ENCODE results near the gene CDC42SE2. TPM values are rescaled to one million over a fixed set of nuclear protein-coding genes. Genes with fewer than 3 reads are reported as not detected.
"Not testable (repeated sequence)": the region's sequence is repeated elsewhere in the genome, so short reads cannot be mapped to it uniquely, and the experiment has no call there.

Gene CDC42SE2
- total RNA-seq, 2 donors from 2014 or later = 147 to 151 TPM

DNA sequence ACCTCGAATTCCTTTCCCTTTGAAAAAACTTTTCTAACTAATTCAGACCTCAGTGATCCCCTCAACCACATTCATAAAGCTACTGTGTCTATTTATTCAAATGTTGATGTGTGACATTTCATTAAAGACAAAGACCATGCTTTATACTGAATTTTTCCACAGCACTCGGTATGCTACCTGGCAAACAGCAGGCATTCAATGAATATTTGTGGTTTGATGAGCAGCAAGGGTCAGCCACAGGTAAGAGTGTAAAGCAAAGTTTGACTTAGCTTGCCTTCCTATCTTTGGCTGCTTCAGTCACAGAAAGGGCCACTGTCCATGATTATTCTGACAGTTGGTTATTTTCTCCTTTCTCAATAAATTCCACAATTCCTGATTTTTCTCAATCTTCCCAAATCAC lies 5.1 kb upstream of the CDC42SE2 start:
- Mint-ChIP-seq H3K27ac (peak overlapping the region; percentile 97), H3K36me3 (ENCODE audit: insufficient read depth in 2 of 2) (peaks cover 0 to 18% of the 10 kb centered on the region in 2 donors), H3K27me3 (ENCODE audit: low read depth) (no peaks in the 10 kb centered on the region), H3K4me1 (ENCODE audit: low read depth) (peaks cover 85% of the 10 kb centered on the region), H3K4me3 (peak overlapping the region; percentile 78 to 82), H3K9me3 (no peaks in the 10 kb centered on the region)
- DNase-seq (no peak), ATAC-seq (replicated peaks in 1 of 2) (no peak)

GRCh38 chr5:131259326-131259725 lies 4.5 kb upstream of the CDC42SE2 start:
- Mint-ChIP-seq H3K27me3 (ENCODE audit: low read depth) (no peaks in the 10 kb centered on the region), H3K36me3 (ENCODE audit: insufficient read depth in 2 of 2) (peaks cover 1 to 18% of the 10 kb centered on the region in 2 donors), H3K9me3 (no peaks in the 10 kb centered on the region), H3K4me3 (peak overlapping the region; percentile 41 to 47), H3K27ac (peak overlapping the region; percentile 97), H3K4me1 (ENCODE audit: low read depth) (peaks cover 79% of the 10 kb centered on the region)
- DNase-seq (no peak), ATAC-seq (replicated peaks in 1 of 2) (no peak)

GRCh38 chr5:131260895-131261294 lies 3.0 kb upstream of the CDC42SE2 start:
- Mint-ChIP-seq H3K27me3 (ENCODE audit: low read depth) (no peaks in the 10 kb centered on the region), H3K4me3 (no peak overlapping the region), H3K4me1 (ENCODE audit: low read depth) (peaks cover 65% of the 10 kb centered on the region), H3K36me3 (ENCODE audit: insufficient read depth in 2 of 2) (peaks cover 6 to 21% of the 10 kb centered on the region in 2 donors), H3K9me3 (no peaks in the 10 kb centered on the region), H3K27ac (no peak overlapping the region)
- DNase-seq (no peak), ATAC-seq (replicated peaks in 1 of 2) (no peak)

DNA sequence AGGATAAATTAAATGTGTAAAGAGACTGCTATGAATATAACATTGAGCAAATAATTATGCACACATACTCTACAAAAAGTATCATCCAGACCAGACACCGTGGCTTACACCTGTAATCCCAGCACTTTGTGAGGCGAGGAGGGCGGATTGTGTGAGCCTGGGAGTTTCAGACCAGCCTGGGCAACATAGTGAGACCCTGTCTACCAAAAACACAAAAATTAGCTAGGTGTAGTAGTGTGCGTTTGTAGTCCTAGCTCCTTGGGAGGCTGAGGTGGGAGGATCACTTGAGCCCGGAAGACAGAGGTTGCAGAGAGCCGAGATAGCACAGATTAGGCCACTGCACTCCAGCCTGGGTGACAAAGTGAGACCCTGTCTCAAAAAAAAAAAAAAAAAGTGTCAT lies 2.4 kb upstream of the CDC42SE2 start:
- Mint-ChIP-seq H3K4me3 (no peak overlapping the region), H3K4me1 (ENCODE audit: low read depth) (peaks cover 59% of the 10 kb centered on the region), H3K36me3 (ENCODE audit: insufficient read depth in 2 of 2) (peaks cover 6 to 21% of the 10 kb centered on the region in 2 donors), H3K9me3 (no peaks in the 10 kb centered on the region), H3K27ac (no peak overlapping the region), H3K27me3 (ENCODE audit: low read depth) (no peaks in the 10 kb centered on the region)
- no peak for ATAC-seq (replicated peaks in 1 of 2)
- no peak for DNase-seq

GRCh38 chr5:131262953-131263541 lies 806 bp upstream of the CDC42SE2 start:
- DNase-seq (no peak), ATAC-seq (replicated peaks in 1 of 2) (peak; percentile 18 to 24)
- Mint-ChIP-seq H3K9me3 (no peaks in the 10 kb centered on the region), H3K4me1 (ENCODE audit: low read depth) (peaks cover 54% of the 10 kb centered on the region), H3K27me3 (ENCODE audit: low read depth) (no peaks in the 10 kb centered on the region), H3K4me3 (peak overlapping the region; percentile 77 to 93), H3K27ac (peak overlapping the region; percentile 92), H3K36me3 (ENCODE audit: insufficient read depth in 2 of 2) (peaks cover 10 to 24% of the 10 kb centered on the region in 2 donors)

DNA sequence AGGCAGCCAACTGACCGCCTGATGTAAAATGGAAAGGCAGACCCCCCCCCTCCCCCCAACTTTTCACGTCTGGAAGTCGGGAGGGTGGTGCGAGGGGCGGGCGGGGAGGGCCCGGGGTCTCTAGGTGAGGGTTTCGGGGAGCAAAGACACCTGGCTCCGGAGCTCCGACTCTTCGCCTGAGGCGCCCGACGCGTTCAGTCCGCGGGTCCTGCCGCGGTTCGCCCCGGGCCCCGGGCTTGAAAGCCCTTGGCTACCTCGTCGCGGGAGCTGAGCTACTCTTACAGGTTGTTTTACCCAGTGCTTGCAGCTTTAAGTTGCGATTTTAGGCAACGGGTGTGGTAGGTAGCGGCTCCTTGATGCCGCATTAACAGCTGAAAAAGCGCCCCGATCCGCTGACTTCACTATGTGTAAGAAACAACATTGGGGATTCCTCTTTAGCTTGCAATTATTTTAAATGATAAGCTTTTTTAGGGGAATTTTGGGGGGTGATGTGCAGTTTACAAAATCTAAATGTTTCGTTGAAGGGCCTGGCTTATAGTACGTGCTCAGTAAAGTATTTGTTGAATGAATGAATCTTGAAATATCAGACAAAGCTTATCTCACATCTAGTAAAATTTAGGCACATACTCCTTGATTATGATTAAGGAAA lies 722 bp downstream of the CDC42SE2 start:
- no peaks in the 10 kb centered on the region for H3K27me3 Mint-ChIP-seq (ENCODE audit: low read depth)
- H3K27ac Mint-ChIP-seq = peak overlapping the region; percentile 92
- ATAC-seq (replicated peaks in 1 of 2) (peak; percentile 35 to 51), DNase-seq (peak; percentile 67 to 76)
- H3K4me1 Mint-ChIP-seq (ENCODE audit: low read depth) = peaks cover 54% of the 10 kb centered on the region
- no peaks in the 10 kb centered on the region for H3K9me3 Mint-ChIP-seq
- H3K36me3 Mint-ChIP-seq (ENCODE audit: insufficient read depth in 2 of 2) = peaks cover 10 to 17% of the 10 kb centered on the region in 2 donors
- peak overlapping the region; percentile 77 to 94 for H3K4me3 Mint-ChIP-seq

DNA sequence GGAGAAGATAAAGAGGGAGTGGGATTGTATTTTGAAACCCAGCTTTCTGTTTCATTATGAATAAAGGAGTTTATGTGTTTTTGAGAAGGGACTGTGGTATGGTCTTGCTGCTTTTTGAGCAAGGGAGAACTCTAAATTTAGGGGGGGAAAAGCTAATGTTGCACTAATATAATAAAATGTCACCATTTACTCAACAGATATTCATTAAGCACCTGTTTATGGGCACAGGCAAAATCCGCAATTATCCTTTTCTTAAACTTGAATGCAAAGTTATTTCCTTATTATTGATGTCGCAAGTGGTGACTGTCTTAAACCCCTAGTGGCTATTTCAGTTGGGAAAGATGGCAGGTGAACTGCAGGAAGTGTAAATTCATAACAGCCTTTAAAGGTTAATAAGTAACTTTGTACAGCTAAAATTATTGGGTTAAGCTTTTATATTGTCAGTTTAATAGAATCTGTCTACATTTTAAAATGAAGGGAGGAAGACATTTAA lies 1.5 kb downstream of the CDC42SE2 start:
- H3K4me1 Mint-ChIP-seq (ENCODE audit: low read depth) = peaks cover 54% of the 10 kb centered on the region
- H3K36me3 Mint-ChIP-seq (ENCODE audit: insufficient read depth in 2 of 2) = peaks cover 10 to 15% of the 10 kb centered on the region in 2 donors
- no peak for DNase-seq
- ATAC-seq (replicated peaks in 1 of 2) = no peak
- H3K9me3 Mint-ChIP-seq = no peaks in the 10 kb centered on the region
- H3K4me3 Mint-ChIP-seq = peak overlapping the region; percentile 77 to 94
- H3K27ac Mint-ChIP-seq = peak overlapping the region; percentile 92
- no peaks in the 10 kb centered on the region for H3K27me3 Mint-ChIP-seq (ENCODE audit: low read depth)

GRCh38 chr5:131266370-131267060 lies 2.7 kb downstream of the CDC42SE2 start:
- Mint-ChIP-seq H3K36me3 (ENCODE audit: insufficient read depth in 2 of 2) (peaks cover 10 to 15% of the 10 kb centered on the region in 2 donors), H3K4me3 (peak overlapping the region; percentile 93 to 96), H3K9me3 (no peaks in the 10 kb centered on the region), H3K4me1 (ENCODE audit: low read depth) (peaks cover 58% of the 10 kb centered on the region), H3K27me3 (ENCODE audit: low read depth) (no peaks in the 10 kb centered on the region), H3K27ac (peak overlapping the region; percentile 97)
- DNase-seq (peak; percentile 44 to 54), ATAC-seq (replicated peaks in 1 of 2) (no peak)

DNA sequence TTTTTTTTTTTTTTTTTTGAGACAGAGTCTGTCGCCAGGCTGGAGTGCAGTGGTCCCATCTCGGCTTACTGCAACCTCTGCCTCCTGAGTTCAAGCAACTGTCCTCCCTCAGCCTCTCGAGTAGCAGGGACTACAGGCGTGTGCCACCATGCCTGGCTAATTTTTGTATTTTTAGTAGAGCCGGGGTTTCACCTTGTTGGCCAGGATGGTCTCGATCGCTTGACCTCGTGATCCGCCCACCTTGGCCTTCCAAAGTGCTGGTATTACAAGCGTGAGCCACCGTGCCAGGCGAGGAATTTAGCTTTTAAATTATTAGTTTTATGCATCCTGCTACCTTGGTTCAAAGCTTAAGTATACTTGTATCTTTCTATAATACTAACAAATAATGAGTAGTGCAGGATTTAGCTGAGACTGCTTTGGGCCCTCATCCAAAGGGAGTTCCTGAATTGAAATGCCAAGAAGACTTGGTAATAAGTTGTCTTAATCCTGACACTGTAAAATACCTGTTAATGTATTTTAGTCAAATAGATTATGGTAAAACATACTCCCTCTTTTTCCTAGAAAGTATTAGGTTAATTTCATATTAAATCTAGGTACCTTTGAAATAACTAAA lies 5.0 kb downstream of the CDC42SE2 start:
- no peaks in the 10 kb centered on the region for H3K27me3 Mint-ChIP-seq (ENCODE audit: low read depth)
- H3K4me1 Mint-ChIP-seq (ENCODE audit: low read depth) = peaks cover 60% of the 10 kb centered on the region
- H3K27ac Mint-ChIP-seq = peak overlapping the region; percentile 88
- no peaks in the 10 kb centered on the region for H3K9me3 Mint-ChIP-seq
- H3K36me3 Mint-ChIP-seq (ENCODE audit: insufficient read depth in 2 of 2) = peaks cover 13 to 19% of the 10 kb centered on the region in 2 donors
- DNase-seq (no peak), ATAC-seq (replicated peaks in 1 of 2) (no peak)
- H3K4me3 Mint-ChIP-seq = peak overlapping the region; percentile 89 to 93

GRCh38 chr5:131270809-131271208 lies 7.0 kb downstream of the CDC42SE2 start:
- H3K9me3 Mint-ChIP-seq = no peaks in the 10 kb centered on the region
- ATAC-seq (replicated peaks in 1 of 2) (no peak), DNase-seq (no peak)
- peaks cover 10 to 14% of the 10 kb centered on the region in 2 donors for H3K36me3 Mint-ChIP-seq (ENCODE audit: insufficient read depth in 2 of 2)
- H3K4me3 Mint-ChIP-seq = peak overlapping the region; percentile 80 to 89
- H3K4me1 Mint-ChIP-seq (ENCODE audit: low read depth) = peaks cover 79% of the 10 kb centered on the region
- peak overlapping the region; percentile 94 for H3K27ac Mint-ChIP-seq
- no peaks in the 10 kb centered on the region for H3K27me3 Mint-ChIP-seq (ENCODE audit: low read depth)

GRCh38 chr5:131271888-131272287 lies 8.0 kb downstream of the CDC42SE2 start:
- not testable (repeated sequence) for DNase-seq; H3K9me3 Mint-ChIP-seq; H3K36me3 Mint-ChIP-seq (ENCODE audit: insufficient read depth in 2 of 2); H3K27me3 Mint-ChIP-seq (ENCODE audit: low read depth)
- Mint-ChIP-seq H3K4me3 (peak overlapping the region; percentile 80 to 89), H3K4me1 (ENCODE audit: low read depth) (peaks cover 90% of the 10 kb centered on the region), H3K27ac (peak overlapping the region; percentile 94)
- ATAC-seq (replicated peaks in 1 of 2) = peak in 1 of 2 donors; percentile 1

DNA sequence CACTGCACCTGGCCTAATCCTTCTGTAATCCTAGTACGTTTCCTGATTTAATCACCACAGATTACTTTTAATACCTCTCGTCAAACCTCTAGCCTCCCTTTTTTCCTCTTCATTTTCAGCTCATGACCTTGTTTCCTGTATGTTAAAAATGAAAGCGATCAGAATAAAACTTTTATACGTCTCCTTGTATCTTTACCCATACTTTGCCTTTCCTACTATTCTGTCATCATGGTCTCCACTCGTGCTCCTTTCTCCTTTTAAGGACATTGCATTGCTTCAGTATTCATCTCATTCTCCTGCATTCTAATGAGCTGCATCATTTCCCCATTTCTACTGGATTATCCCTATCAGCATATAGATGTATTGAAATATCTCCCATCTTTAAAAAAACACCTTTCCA lies 8.5 kb downstream of the CDC42SE2 start:
- Mint-ChIP-seq H3K36me3 (ENCODE audit: insufficient read depth in 2 of 2) (peaks cover 7% of the 10 kb centered on the region in 2 donors), H3K4me1 (ENCODE audit: low read depth) (peaks cover 90% of the 10 kb centered on the region), H3K9me3 (no peaks in the 10 kb centered on the region), H3K4me3 (peak overlapping the region; percentile 80 to 89), H3K27ac (peak overlapping the region; percentile 94), H3K27me3 (ENCODE audit: low read depth) (no peaks in the 10 kb centered on the region)
- DNase-seq (no peak), ATAC-seq (replicated peaks in 1 of 2) (peak; percentile 47 to 57)

DNA sequence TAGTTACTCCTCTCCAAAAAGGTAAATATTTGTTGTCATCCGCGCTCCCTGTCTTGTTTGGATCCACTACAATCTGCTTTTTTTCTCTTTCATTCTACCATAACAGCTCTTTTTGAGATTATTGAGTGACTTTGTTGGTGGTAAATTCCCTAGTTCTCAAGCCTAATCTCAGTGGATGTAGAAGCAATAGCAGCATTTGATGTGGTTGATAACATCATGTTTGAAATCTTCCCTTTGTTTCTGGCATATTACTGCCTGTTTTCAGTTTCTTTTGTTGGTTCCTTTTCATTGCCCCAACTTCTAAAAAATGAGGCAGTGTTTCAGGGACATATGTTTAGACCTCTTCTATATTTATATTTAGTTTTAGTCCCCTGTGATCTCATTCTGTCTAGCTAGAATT lies 8.9 kb downstream of the CDC42SE2 start:
- H3K4me3 Mint-ChIP-seq = peak overlapping the region; percentile 80 to 89
- peak; percentile 49 to 70 for ATAC-seq (replicated peaks in 1 of 2)
- no peaks in the 10 kb centered on the region for H3K9me3 Mint-ChIP-seq
- H3K27ac Mint-ChIP-seq = peak overlapping the region; percentile 94
- H3K4me1 Mint-ChIP-seq (ENCODE audit: low read depth) = peaks cover 90% of the 10 kb centered on the region
- peaks cover 6% of the 10 kb centered on the region in 2 donors for H3K36me3 Mint-ChIP-seq (ENCODE audit: insufficient read depth in 2 of 2)
- no peak for DNase-seq
- H3K27me3 Mint-ChIP-seq (ENCODE audit: low read depth) = no peaks in the 10 kb centered on the region
